ENCODE results near the gene IRAK1BP1. TPM values are rescaled to one million over a fixed set of nuclear protein-coding genes. Genes with fewer than 3 reads are reported as not detected.
"Not testable (repeated sequence)": the region's sequence is repeated elsewhere in the genome, so short reads cannot be mapped to it uniquely, and the experiment has no call there.

IRAK1BP1 gene
- polyA plus RNA-seq, 1 donor (not counting 4 experiments of a cell fraction or from before 2014, with no cell fraction given) = 3.8 TPM

- no peak overlapping the region for H3K4me2 ChIP-seq (ENCODE audit: control insufficient read depth, extremely low read depth, insufficient read depth, low read depth, low read length)
- TF ChIP-seq CTCF (optimal IDR thresholded peaks at IDR 0.05 in 1 of 3, IDR thresholded peaks at IDR 0.05 in 1 of 3, conservative IDR thresholded peaks at IDR 0.05 in 1 of 3; ENCODE audit: extremely low read depth in 1 of 3, insufficient read depth in 2 of 3, low read length in 3 of 3) (no peak), EZH2 (IDR thresholded peaks at IDR 0.05; ENCODE audit: low read length) (no peak)
- H4K20me1 ChIP-seq (ENCODE audit: control insufficient read depth, extremely low read depth, insufficient read depth, low read length) = no peaks in the 10 kb centered on the region
- H3K9ac ChIP-seq (ENCODE audit: control insufficient read depth, extremely low read depth, insufficient read depth, low read length) = no peak overlapping the region
- dilution Hi-C loops (cut with MboI; ENCODE audit: extremely low pct_ligation_motif_present, low sequenced_read_pairs) = no loop called here
- no peaks in the 10 kb centered on the region for H3K9me1 ChIP-seq (ENCODE audit: control insufficient read depth, extremely low read depth, insufficient read depth, low read length)
- no peaks in the 10 kb centered on the region for H3K9me3 ChIP-seq (ENCODE audit: control insufficient read depth, low read depth, low read length)
- FAIRE-seq (no peak), DNase-seq (ENCODE audit: low read depth, low spot score) (no peak)
- H3K36me3 ChIP-seq (ENCODE audit: control insufficient read depth in 2 of 2, extremely low read depth in 1 of 2, insufficient read depth in 2 of 2, low read length in 2 of 2) = no peaks in the 10 kb centered on the region
- H2AFZ ChIP-seq (ENCODE audit: control insufficient read depth, low read length) = no peak overlapping the region
- H3K27ac ChIP-seq (ENCODE audit: control insufficient read depth, insufficient read depth, low read length) = no peak overlapping the region
- no peaks in the 10 kb centered on the region for H3K79me2 ChIP-seq (ENCODE audit: control insufficient read depth, insufficient read depth, low read length)
- no peaks in the 10 kb centered on the region for H3K4me1 ChIP-seq (ENCODE audit: control insufficient read depth, extremely low read depth, insufficient read depth, low read length)
- no peaks in the 10 kb centered on the region for H3K27me3 ChIP-seq (ENCODE audit: control insufficient read depth, extremely low read depth, insufficient read depth, low read length)
- no peak overlapping the region for H3K4me3 ChIP-seq (ENCODE audit: control insufficient read depth in 2 of 3, extremely low read depth in 1 of 3, insufficient read depth in 2 of 3, low read depth in 1 of 3, low read length in 3 of 3)
These were observed 12.8 kb upstream of the IRAK1BP1 start for GRCh38 chr6:78854546-78854945.

- not testable (repeated sequence) for H3K79me2 ChIP-seq (ENCODE audit: control insufficient read depth, insufficient read depth, low read length); H3K9me3 ChIP-seq (ENCODE audit: control insufficient read depth, low read depth, low read length); H3K4me3 ChIP-seq (ENCODE audit: control insufficient read depth in 2 of 3, extremely low read depth in 1 of 3, insufficient read depth in 2 of 3, low read depth in 1 of 3, low read length in 3 of 3)
These were observed 8.9 kb upstream of the IRAK1BP1 start for GRCh38 chr6:78858339-78858938.

GRCh38 chr6:78861509-78861908 is 5.8 kb upstream of the IRAK1BP1 start:
- no peak for FAIRE-seq
- DNase-seq (ENCODE audit: low read depth, low spot score) = no peak
- no peaks in the 10 kb centered on the region for H3K79me2 ChIP-seq (ENCODE audit: control insufficient read depth, insufficient read depth, low read length)
- dilution Hi-C loops (cut with MboI; ENCODE audit: extremely low pct_ligation_motif_present, low sequenced_read_pairs) = no loop called here
- no peaks in the 10 kb centered on the region for H3K36me3 ChIP-seq (ENCODE audit: control insufficient read depth in 2 of 2, extremely low read depth in 1 of 2, insufficient read depth in 2 of 2, low read length in 2 of 2)
- H3K4me1 ChIP-seq (ENCODE audit: control insufficient read depth, extremely low read depth, insufficient read depth, low read length) = no peaks in the 10 kb centered on the region
- H3K27ac ChIP-seq (ENCODE audit: control insufficient read depth, insufficient read depth, low read length) = no peak overlapping the region
- no peak overlapping the region for H3K9ac ChIP-seq (ENCODE audit: control insufficient read depth, extremely low read depth, insufficient read depth, low read length)
- no peaks in the 10 kb centered on the region for H3K9me3 ChIP-seq (ENCODE audit: control insufficient read depth, low read depth, low read length)
- TF ChIP-seq EZH2 (IDR thresholded peaks at IDR 0.05; ENCODE audit: low read length) (no peak), CTCF (optimal IDR thresholded peaks at IDR 0.05 in 1 of 3, IDR thresholded peaks at IDR 0.05 in 1 of 3, conservative IDR thresholded peaks at IDR 0.05 in 1 of 3; ENCODE audit: extremely low read depth in 1 of 3, insufficient read depth in 2 of 3, low read length in 3 of 3) (no peak)
- no peaks in the 10 kb centered on the region for H3K27me3 ChIP-seq (ENCODE audit: control insufficient read depth, extremely low read depth, insufficient read depth, low read length)
- H2AFZ ChIP-seq (ENCODE audit: control insufficient read depth, low read length) = no peak overlapping the region
- no peak overlapping the region for H3K4me3 ChIP-seq (ENCODE audit: control insufficient read depth in 2 of 3, extremely low read depth in 1 of 3, insufficient read depth in 2 of 3, low read depth in 1 of 3, low read length in 3 of 3)
- H4K20me1 ChIP-seq (ENCODE audit: control insufficient read depth, extremely low read depth, insufficient read depth, low read length) = no peaks in the 10 kb centered on the region
- no peak overlapping the region for H3K4me2 ChIP-seq (ENCODE audit: control insufficient read depth, extremely low read depth, insufficient read depth, low read depth, low read length)
- H3K9me1 ChIP-seq (ENCODE audit: control insufficient read depth, extremely low read depth, insufficient read depth, low read length) = no peaks in the 10 kb centered on the region

More at GRCh38 chr6:78858339-78858938, 8.9 kb upstream of the IRAK1BP1 start:
- dilution Hi-C loops (cut with MboI; ENCODE audit: extremely low pct_ligation_motif_present, low sequenced_read_pairs); FAIRE-seq; H4K20me1 ChIP-seq (ENCODE audit: control insufficient read depth, extremely low read depth, insufficient read depth, low read length); H3K4me1 ChIP-seq (ENCODE audit: control insufficient read depth, extremely low read depth, insufficient read depth, low read length); H3K27ac ChIP-seq (ENCODE audit: control insufficient read depth, insufficient read depth, low read length); H2AFZ ChIP-seq (ENCODE audit: control insufficient read depth, low read length); DNase-seq (ENCODE audit: low read depth, low spot score); H3K27me3 ChIP-seq (ENCODE audit: control insufficient read depth, extremely low read depth, insufficient read depth, low read length); H3K4me2 ChIP-seq (ENCODE audit: control insufficient read depth, extremely low read depth, insufficient read depth, low read depth, low read length); H3K9me1 ChIP-seq (ENCODE audit: control insufficient read depth, extremely low read depth, insufficient read depth, low read length); H3K9ac ChIP-seq (ENCODE audit: control insufficient read depth, extremely low read depth, insufficient read depth, low read length); H3K36me3 ChIP-seq (ENCODE audit: control insufficient read depth in 2 of 2, extremely low read depth in 1 of 2, insufficient read depth in 2 of 2, low read length in 2 of 2): not testable (repeated sequence)
